NT2/D1 (cell line): ENCODE data around the gene P4HA2.

Experiments used
- YY1 ChIP-seq: IDR thresholded peaks from 2 replicates; pipeline ENCODE4 v1.6.1; 2011; ENCODE audit not compliant: insufficient read length, insufficient read depth
- ZNF274 ChIP-seq: IDR thresholded peaks from 2 replicates; pipeline ENCODE4 v1.6.1; 2011; ENCODE audit warnings: mild to moderate bottlenecking, low read depth, low read length

- TF ChIP-seq YY1 (no peak), ZNF274 (no peak)
Measured at GRCh38 chr5:132234684-132235062, 7.0 kb upstream of the P4HA2 start.
